Measurements from ENCODE around the gene TPK1.

Gene TPK1

DNA sequence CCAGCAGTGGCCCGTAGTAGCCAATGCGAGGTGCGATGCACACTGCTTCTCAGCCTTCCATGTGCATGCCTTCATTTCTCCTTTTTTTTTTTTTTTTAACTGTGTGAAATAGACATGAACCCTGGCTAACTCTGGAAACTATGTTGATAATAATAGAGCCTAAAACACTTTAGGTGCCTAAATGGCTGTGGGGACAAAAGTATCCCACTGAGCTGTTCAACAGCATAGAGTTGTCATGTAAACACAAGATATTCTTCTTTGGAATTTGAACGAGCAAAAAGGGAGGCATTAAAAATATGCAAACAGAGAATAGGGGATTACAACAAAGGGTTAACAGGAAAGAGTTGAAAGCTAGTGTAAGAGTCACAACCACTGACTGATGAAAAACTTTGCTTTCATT lies 270.3 kb downstream of the TPK1 start:
- Histone ChIP-seq H3K4me1 (no peaks in the 10 kb centered on the region), H4K20me1 (no peaks in the 10 kb centered on the region), H3K9me3 (no peaks in the 10 kb centered on the region), H3K27ac (no peak overlapping the region), H3K27me3 (no peaks in the 10 kb centered on the region), H3K4me2 (no peak overlapping the region), H3K36me3 (no peaks in the 10 kb centered on the region), H3K9ac (no peak overlapping the region), H3K4me3 (no peak overlapping the region)
- no peak for TF ChIP-seq Cebpa-rat (IDR thresholded peaks at IDR 0.05)

DNA sequence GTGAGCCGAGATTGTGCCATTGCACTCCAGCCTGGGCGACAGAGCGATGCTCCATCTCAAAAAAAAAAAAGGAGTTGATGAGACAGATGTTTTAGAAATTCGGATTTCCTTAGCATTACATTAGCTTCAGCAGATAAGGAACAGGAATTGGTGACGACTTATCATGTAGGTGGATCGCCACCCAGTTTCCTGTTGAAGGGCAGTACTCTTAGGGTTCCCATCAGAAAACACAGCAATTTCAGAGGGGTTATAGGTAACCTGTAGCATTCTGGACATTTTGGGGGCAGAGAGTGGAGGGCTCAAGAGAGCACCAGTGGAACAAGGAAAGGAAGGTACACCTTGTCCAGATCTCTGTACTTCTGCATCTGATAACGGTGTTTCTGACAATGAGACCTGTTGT lies 286.0 kb downstream of the TPK1 start:
- no peaks in the 10 kb centered on the region for H4K20me1 ChIP-seq
- H3K4me2 ChIP-seq, result no peak overlapping the region
- no peak overlapping the region for H3K27ac ChIP-seq
- H3K36me3 ChIP-seq, result no peaks in the 10 kb centered on the region
- H3K4me3 ChIP-seq, result no peak overlapping the region
- H3K9me3 ChIP-seq, result no peaks in the 10 kb centered on the region
- no peaks in the 10 kb centered on the region for H3K27me3 ChIP-seq
- TF ChIP-seq Cebpa-rat (IDR thresholded peaks at IDR 0.05), result no peak
- no peaks in the 10 kb centered on the region for H3K4me1 ChIP-seq
- H3K9ac ChIP-seq, result no peak overlapping the region

DNA sequence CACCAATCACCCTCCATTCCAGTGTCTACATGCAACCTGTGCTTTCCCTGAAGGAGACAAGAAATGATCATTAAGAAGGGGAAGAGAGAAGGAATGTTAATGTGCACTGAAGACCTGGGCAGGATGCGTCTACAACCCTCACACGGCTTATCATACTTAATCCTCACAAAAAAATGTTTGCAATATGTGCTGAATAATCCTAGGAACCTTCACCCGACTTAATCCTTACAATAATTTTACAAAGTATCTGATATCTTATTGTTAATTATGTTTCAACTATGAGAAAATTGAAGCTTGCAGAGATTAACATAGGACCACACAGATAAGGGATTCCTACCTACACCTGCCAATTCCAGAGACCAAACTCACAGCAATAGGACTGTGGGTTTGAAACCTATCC lies 287.3 kb downstream of the TPK1 start:
- Histone ChIP-seq H3K4me1 (no peaks in the 10 kb centered on the region), H4K20me1 (no peaks in the 10 kb centered on the region), H3K4me2 (no peak overlapping the region), H3K27me3 (no peaks in the 10 kb centered on the region), H3K4me3 (no peak overlapping the region), H3K9ac (no peak overlapping the region), H3K27ac (no peak overlapping the region), H3K9me3 (no peaks in the 10 kb centered on the region), H3K36me3 (no peaks in the 10 kb centered on the region)
- no peak for TF ChIP-seq Cebpa-rat (IDR thresholded peaks at IDR 0.05)

DNA sequence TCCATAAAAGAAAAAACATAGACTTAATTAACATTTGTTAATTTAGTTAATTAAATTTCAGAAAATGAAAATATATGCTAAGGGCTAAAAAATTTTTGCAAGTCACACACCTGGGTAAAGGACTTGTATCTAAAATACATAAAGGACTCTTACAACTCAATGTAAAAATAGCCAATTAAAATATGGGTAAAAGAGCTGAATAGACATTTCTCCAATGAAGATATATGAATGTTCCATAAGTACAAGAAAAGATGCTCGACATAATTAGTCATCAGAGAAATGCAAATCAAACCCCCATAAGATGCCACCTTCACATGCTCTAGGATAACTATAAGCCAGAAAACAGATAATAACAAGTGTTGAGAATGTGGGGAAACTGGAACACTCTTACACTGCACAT lies 288.0 kb downstream of the TPK1 start:
- H3K27ac ChIP-seq, result no peak overlapping the region
- H3K4me1 ChIP-seq, result no peaks in the 10 kb centered on the region
- no peak overlapping the region for H3K4me2 ChIP-seq
- H3K4me3 ChIP-seq, result no peak overlapping the region
- H3K27me3 ChIP-seq, result no peaks in the 10 kb centered on the region
- no peak overlapping the region for H3K9ac ChIP-seq
- H3K9me3 ChIP-seq, result no peaks in the 10 kb centered on the region
- no peaks in the 10 kb centered on the region for H3K36me3 ChIP-seq
- H4K20me1 ChIP-seq, result no peaks in the 10 kb centered on the region
- TF ChIP-seq Cebpa-rat (IDR thresholded peaks at IDR 0.05), result no peak

DNA sequence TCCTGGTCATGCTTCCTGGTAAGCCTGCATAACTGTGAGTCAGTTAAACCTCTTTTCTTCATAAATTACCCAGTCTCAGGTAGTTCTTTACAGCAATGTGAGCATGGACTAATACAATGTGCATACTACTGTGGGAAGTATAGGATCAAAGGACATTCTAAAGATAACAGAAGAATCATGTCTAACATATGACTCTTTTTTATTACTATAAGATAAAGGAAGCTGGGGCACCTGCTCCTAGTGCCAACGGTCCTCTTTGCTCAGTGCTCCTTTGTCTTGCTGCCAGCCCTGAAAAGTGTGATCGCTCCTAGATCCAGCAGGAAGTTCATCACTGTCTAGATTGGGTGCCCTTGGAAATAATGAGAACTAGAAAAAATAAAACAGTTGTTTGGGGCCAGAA lies 289.1 kb downstream of the TPK1 start:
- no peaks in the 10 kb centered on the region for H4K20me1 ChIP-seq
- no peaks in the 10 kb centered on the region for H3K9me3 ChIP-seq
- H3K4me2 ChIP-seq, result no peak overlapping the region
- no peaks in the 10 kb centered on the region for H3K27me3 ChIP-seq
- H3K9ac ChIP-seq, result no peak overlapping the region
- H3K4me1 ChIP-seq, result no peaks in the 10 kb centered on the region
- no peaks in the 10 kb centered on the region for H3K36me3 ChIP-seq
- H3K27ac ChIP-seq, result no peak overlapping the region
- no peak for TF ChIP-seq Cebpa-rat (IDR thresholded peaks at IDR 0.05)
- H3K4me3 ChIP-seq, result no peak overlapping the region

DNA sequence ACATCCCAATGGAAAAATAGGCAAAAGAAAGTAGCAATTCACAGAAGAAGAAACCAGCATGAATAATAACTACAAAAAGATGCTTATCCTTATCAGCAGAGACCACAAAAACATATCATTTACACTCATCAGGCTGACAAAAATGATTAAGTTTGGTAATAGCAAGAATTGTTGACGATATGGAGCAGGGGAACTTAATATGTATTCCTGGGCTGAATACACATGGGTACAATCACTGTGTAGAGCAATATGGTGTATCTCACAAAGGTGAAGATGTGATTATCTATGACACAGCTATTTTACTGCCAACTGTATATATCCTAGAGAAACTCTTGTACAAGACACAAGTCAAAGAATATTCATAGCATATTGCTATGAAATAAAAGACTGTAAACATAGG lies 290.5 kb downstream of the TPK1 start:
- no peaks in the 10 kb centered on the region for H3K9me3 ChIP-seq
- H3K27me3 ChIP-seq, result no peaks in the 10 kb centered on the region
- no peak overlapping the region for H3K27ac ChIP-seq
- H4K20me1 ChIP-seq, result no peaks in the 10 kb centered on the region
- H3K4me3 ChIP-seq, result no peak overlapping the region
- no peaks in the 10 kb centered on the region for H3K4me1 ChIP-seq
- H3K4me2 ChIP-seq, result no peak overlapping the region
- TF ChIP-seq Cebpa-rat (IDR thresholded peaks at IDR 0.05), result no peak
- no peaks in the 10 kb centered on the region for H3K36me3 ChIP-seq
- no peak overlapping the region for H3K9ac ChIP-seq

DNA sequence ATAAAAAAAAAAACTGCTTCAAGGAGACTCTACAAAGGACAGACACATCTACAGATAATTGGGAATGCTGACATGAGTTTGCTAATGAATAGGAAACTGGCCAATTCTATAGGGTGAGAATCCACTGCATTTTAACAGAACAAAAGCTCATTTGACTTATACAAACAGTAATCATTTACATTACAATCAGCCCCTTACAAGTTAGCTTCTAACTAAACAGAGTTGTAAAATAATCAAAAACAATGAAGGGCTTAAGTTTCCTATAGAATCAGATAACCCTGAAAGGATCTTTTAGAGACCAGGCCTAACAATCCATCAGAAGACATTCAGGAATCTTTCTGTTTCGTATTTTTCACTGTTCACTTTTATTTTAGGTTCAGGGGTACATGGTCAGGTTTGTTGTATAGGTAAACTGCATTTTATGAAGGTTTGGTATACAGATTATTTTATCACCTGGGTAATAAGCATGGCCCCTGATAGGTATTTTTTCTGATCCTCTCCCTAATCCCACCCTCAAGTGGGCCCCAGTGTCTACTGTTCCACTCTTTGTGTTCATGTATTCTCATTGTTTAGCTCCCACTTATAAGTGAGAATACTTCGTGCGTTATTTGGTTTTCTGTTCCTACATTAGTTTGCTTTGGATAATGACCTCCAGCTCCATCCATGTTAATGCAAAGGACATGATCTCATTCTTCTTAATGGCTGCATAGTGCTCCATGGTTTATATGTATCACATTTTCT lies 301.0 kb downstream of the TPK1 start:
- no peak for TF ChIP-seq Cebpa-rat (IDR thresholded peaks at IDR 0.05)
- H4K20me1 ChIP-seq, result no peaks in the 10 kb centered on the region
- H3K36me3 ChIP-seq, result no peaks in the 10 kb centered on the region
- no peaks in the 10 kb centered on the region for H3K4me1 ChIP-seq
- H3K9me3 ChIP-seq, result no peaks in the 10 kb centered on the region
- H3K4me2 ChIP-seq, result no peak overlapping the region
- H3K9ac ChIP-seq, result no peak overlapping the region
- H3K27me3 ChIP-seq, result no peaks in the 10 kb centered on the region
- no peak overlapping the region for H3K27ac ChIP-seq
- no peak overlapping the region for H3K4me3 ChIP-seq

DNA sequence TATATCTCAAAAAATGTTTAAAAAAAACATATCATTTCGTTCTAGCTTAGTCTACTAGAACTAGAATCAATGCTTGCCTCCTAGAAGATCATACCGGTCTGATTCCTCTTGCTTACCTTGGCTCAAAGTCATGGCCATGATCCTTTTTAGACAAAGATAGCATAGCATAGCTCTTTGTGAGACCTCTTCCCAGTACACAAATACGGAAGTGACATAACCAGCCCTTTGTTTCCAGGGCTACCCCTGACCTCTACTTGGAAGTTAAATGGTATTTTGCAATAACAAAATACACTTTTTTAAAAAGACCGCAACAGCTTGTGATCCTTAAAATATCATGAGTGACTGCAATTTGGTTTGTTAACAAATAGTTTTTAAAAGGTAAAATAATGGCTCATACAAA lies 301.7 kb downstream of the TPK1 start:
- no peak overlapping the region for H3K4me2 ChIP-seq
- no peak for TF ChIP-seq Cebpa-rat (IDR thresholded peaks at IDR 0.05)
- H3K27me3 ChIP-seq, result no peaks in the 10 kb centered on the region
- no peaks in the 10 kb centered on the region for H3K36me3 ChIP-seq
- H3K27ac ChIP-seq, result no peak overlapping the region
- no peaks in the 10 kb centered on the region for H3K9me3 ChIP-seq
- H3K4me3 ChIP-seq, result no peak overlapping the region
- no peaks in the 10 kb centered on the region for H3K4me1 ChIP-seq
- no peak overlapping the region for H3K9ac ChIP-seq
- H4K20me1 ChIP-seq, result no peaks in the 10 kb centered on the region

DNA sequence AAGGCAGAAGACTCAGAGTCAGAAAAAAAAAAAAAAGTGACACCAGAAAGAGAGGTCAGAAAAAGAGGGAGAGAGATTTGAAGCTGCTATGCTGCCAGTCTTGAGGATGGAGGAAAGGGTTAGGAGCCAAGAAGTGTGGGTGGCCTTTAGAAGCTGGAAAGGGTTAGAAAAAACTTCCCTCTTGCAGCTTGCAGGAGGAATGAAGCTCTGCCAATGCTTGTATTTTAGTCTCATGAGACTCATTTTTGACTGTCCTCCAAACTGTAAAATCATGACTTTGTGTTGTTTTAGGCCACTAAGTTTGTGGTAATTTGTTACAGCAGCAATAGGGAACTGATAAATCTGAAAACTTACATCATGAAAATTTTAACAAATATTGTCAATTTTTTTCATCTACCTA lies 304.7 kb downstream of the TPK1 start:
- H3K4me3 ChIP-seq, result no peak overlapping the region
- H3K9ac ChIP-seq, result no peak overlapping the region
- no peak overlapping the region for H3K27ac ChIP-seq
- H3K4me2 ChIP-seq, result no peak overlapping the region
- H3K4me1 ChIP-seq, result no peaks in the 10 kb centered on the region
- H3K9me3 ChIP-seq, result no peaks in the 10 kb centered on the region
- no peak for TF ChIP-seq Cebpa-rat (IDR thresholded peaks at IDR 0.05)
- H3K36me3 ChIP-seq, result no peaks in the 10 kb centered on the region
- H3K27me3 ChIP-seq, result no peaks in the 10 kb centered on the region
- H4K20me1 ChIP-seq, result no peaks in the 10 kb centered on the region

DNA sequence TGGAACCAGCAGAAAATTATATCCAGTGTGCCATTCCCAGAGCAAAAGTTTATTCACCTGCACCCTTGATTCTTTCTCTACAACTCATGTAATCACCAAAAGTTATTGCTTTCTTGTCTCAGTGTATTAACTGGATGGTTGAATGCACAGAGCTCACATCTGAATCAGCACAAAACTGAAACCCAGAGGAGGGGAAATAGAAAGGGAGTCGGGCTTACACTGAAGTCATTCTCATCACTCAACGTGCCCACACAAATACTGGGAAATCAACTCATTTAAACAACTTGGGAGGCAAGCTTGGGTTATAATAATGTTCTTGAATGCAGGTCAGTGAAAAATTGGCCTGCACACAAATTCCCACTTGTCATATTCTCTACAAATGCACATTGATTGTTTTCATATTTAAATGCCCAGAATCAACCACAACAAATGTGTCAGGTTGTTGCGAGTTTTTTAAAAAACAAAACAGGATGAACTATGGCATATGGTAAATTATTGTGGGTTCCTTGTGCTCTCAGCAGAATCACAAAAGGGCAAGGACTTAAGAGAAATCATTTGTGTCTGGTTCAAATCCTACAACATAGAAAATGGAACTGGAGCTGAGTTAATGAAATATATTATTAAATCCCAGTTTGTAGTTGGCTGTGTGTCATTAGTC lies 306.5 kb downstream of the TPK1 start:
- Histone ChIP-seq H3K4me3 (no peak overlapping the region), H3K27me3 (no peaks in the 10 kb centered on the region), H3K4me2 (no peak overlapping the region), H3K9me3 (no peaks in the 10 kb centered on the region), H3K9ac (no peak overlapping the region), H4K20me1 (no peaks in the 10 kb centered on the region), H3K27ac (no peak overlapping the region), H3K36me3 (no peaks in the 10 kb centered on the region), H3K4me1 (no peaks in the 10 kb centered on the region)
- TF ChIP-seq Cebpa-rat (IDR thresholded peaks at IDR 0.05), result no peak

Data from BLaER1 (cell line).